Measurements from ENCODE around the gene NLRX1.
"Not testable (repeated sequence)": the region's sequence is repeated elsewhere in the genome, so short reads cannot be mapped to it uniquely, and the experiment has no call there.

Gene NLRX1, protein sequence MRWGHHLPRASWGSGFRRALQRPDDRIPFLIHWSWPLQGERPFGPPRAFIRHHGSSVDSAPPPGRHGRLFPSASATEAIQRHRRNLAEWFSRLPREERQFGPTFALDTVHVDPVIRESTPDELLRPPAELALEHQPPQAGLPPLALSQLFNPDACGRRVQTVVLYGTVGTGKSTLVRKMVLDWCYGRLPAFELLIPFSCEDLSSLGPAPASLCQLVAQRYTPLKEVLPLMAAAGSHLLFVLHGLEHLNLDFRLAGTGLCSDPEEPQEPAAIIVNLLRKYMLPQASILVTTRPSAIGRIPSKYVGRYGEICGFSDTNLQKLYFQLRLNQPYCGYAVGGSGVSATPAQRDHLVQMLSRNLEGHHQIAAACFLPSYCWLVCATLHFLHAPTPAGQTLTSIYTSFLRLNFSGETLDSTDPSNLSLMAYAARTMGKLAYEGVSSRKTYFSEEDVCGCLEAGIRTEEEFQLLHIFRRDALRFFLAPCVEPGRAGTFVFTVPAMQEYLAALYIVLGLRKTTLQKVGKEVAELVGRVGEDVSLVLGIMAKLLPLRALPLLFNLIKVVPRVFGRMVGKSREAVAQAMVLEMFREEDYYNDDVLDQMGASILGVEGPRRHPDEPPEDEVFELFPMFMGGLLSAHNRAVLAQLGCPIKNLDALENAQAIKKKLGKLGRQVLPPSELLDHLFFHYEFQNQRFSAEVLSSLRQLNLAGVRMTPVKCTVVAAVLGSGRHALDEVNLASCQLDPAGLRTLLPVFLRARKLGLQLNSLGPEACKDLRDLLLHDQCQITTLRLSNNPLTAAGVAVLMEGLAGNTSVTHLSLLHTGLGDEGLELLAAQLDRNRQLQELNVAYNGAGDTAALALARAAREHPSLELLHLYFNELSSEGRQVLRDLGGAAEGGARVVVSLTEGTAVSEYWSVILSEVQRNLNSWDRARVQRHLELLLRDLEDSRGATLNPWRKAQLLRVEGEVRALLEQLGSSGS

DNA sequence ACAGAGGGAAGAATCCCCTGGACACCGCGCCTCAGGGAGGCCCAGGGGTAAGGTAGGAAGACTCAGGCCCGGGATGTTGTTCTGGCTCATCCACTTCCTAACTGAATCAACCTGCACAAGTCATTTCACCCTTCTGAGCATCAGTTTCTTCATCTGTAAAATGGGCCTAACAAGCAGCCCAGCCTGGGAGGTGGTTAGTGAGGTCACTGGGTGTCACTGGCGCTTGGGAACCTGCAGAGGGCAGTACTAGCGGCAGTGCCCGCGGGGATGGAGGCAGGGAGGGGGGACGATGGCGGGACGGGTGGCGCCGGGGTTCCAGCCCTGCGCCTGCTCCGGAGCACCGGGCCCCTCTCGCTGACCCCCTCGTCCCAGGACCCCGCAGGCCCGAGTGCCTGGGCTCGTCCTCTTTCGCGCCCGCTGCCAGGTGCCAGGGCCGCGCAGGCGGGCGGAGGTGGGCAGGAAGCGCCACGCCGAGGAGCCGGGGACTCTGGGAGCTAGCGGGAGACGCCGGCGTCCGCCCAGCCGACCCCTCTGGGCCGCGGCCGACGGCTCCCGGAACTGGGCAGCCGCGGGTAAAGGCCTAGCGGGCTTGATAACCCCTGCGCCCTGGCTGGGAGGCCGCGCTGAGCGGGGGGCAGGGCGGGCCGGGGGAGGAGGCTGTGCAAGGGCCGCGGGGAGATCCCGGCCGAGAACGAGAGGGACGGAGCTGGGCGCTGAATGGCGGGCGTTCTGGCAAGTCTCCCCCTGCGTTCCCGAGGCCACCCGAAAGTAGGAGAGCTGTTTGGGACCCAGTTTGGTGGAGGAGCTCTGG, at the start of gene NLRX1:
Gene NLRX1 (plus strand): TSS at position 255 of the 811 bp plus-strand sequence. CDS start 2,679 bp downstream, outside the sequence.
- Histone ChIP-seq H3K36me3 (ENCODE audit: control insufficient read depth, insufficient read depth, low read length, severe bottlenecking) (no peaks in the 10 kb centered on the region), H3K9ac (ENCODE audit: low read length) (peak within 1 kb of the TSS; percentile 94), H3K27me3 (replicated peaks; ENCODE audit: control insufficient read depth, insufficient read depth, low read length) (peaks cover under 1% of the 10 kb centered on the region), H3K4me1 (ENCODE audit: control insufficient read depth, insufficient read depth, low read length) (peaks cover 6% of the 10 kb centered on the region), H3K9me3 (ENCODE audit: control insufficient read depth, low read length) (no peaks in the 10 kb centered on the region), H3K4me3 (ENCODE audit: low read length) (peak within 1 kb of the TSS; percentile 96)
- DNase-seq (ENCODE audit: low read depth) = peak; percentile 93

DNA sequence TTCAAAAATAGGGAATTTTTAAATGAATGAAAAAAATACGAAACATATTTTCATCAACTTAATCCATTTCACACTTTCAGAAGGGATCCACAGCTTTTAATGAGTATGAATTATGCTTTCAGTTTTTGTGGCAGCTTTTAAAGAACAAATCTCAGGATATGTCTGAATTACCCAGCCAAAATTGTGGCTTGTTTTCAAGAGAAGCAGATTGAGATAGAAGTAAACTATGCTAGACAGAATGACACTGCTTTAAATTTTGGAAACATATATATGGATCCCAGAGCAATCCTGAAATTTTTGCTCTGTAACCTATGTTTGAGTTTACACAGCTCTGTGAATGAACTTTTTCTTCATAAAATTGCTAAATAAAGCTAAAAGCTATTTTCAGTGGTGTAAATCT, 49.6 kb upstream of the NLRX1 start:
- no peaks in the 10 kb centered on the region for H3K9me3 ChIP-seq (ENCODE audit: control insufficient read depth, low read length)
- no peak for DNase-seq (ENCODE audit: low read depth)
- peaks cover 21% of the 10 kb centered on the region for H3K4me1 ChIP-seq (ENCODE audit: control insufficient read depth, insufficient read depth, low read length)
- peaks cover 21% of the 10 kb centered on the region for H3K36me3 ChIP-seq (ENCODE audit: control insufficient read depth, insufficient read depth, low read length, severe bottlenecking)
- no peak overlapping the region for H3K4me3 ChIP-seq (ENCODE audit: low read length)
- H3K27me3 ChIP-seq (replicated peaks; ENCODE audit: control insufficient read depth, insufficient read depth, low read length) = no peaks in the 10 kb centered on the region
- no peak overlapping the region for H3K9ac ChIP-seq (ENCODE audit: low read length)

DNA sequence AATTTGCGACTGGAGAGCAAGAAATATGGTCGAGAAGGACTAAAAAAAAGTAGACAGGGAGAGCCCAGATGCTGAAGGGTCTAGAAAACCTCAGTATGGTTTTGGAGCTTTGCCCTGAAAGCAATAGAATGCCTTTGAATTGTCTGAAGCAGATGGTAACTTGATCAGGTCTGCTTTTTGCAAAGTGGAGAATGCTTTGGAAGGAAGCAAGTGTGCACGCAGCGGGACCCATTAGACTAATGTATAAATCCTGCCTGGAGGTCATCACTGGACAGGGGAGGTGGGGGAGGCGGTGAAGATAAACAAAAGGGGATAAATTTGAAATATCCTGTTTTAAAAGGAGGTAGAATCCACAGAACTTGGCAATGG, 47.9 kb upstream of the NLRX1 start:
- peak overlapping the region; percentile 91 for H3K9ac ChIP-seq (ENCODE audit: low read length)
- DNase-seq (ENCODE audit: low read depth) = peak; percentile 66
- H3K27me3 ChIP-seq (replicated peaks; ENCODE audit: control insufficient read depth, insufficient read depth, low read length) = no peaks in the 10 kb centered on the region
- peak overlapping the region; percentile 96 for H3K4me3 ChIP-seq (ENCODE audit: low read length)
- peaks cover 14% of the 10 kb centered on the region for H3K36me3 ChIP-seq (ENCODE audit: control insufficient read depth, insufficient read depth, low read length, severe bottlenecking)
- H3K9me3 ChIP-seq (ENCODE audit: control insufficient read depth, low read length) = no peaks in the 10 kb centered on the region
- peaks cover 24% of the 10 kb centered on the region for H3K4me1 ChIP-seq (ENCODE audit: control insufficient read depth, insufficient read depth, low read length)

DNA sequence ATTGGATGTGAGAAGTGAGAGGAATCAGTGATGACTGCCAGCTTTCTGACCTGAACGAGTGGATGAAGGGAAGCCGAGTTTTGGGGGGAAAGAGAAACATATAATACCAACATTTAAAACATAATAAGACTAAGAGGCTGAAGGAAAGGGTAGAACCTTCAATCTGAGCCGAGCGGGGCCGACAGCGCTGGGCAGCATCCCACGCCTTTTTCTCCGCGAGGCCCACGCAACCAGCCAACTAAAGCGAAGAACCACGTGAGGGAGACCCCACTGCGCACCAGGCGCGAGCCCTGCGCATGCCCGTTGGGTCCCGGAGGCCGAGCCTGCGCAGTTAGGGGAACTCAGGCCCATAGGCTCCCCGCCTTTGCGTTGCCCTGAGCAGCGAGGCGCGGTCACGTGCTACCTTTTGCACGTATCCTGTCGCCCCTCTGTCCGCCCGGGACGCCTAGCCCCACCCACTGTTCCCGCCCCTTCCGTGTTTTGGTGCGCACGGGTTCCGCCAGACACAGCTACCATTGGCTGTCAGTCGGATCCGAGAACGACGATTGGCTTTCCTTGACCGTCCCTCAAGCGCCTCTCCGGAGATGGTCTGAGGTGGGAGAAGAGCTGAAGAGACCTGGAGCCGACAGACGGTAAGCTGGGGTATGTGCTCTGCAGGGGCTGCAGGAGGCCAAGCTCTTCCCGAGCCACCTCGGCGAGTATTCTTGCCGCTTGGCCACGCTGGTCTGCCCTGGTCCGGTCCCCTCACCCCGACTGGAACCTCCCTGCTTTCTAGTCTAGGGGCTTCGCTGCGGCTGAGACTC, 47.3 kb upstream of the NLRX1 start, which contains the start of gene HINFP:
Gene HINFP (plus strand): TSS at position 573 of the 803 bp plus-strand sequence. CDS start 5,365 bp downstream, outside the sequence.
- H3K36me3 ChIP-seq (ENCODE audit: control insufficient read depth, insufficient read depth, low read length, severe bottlenecking) = peaks cover 13% of the 10 kb centered on the region
- peak within 1 kb of the TSS; percentile 94 for H3K9ac ChIP-seq (ENCODE audit: low read length)
- peak; percentile 100 for DNase-seq (ENCODE audit: low read depth)
- no peaks in the 10 kb centered on the region for H3K27me3 ChIP-seq (replicated peaks; ENCODE audit: control insufficient read depth, insufficient read depth, low read length)
- peaks cover 24% of the 10 kb centered on the region for H3K4me1 ChIP-seq (ENCODE audit: control insufficient read depth, insufficient read depth, low read length)
- H3K4me3 ChIP-seq (ENCODE audit: low read length) = peak within 1 kb of the TSS; percentile 96
- no peaks in the 10 kb centered on the region for H3K9me3 ChIP-seq (ENCODE audit: control insufficient read depth, low read length)

DNA sequence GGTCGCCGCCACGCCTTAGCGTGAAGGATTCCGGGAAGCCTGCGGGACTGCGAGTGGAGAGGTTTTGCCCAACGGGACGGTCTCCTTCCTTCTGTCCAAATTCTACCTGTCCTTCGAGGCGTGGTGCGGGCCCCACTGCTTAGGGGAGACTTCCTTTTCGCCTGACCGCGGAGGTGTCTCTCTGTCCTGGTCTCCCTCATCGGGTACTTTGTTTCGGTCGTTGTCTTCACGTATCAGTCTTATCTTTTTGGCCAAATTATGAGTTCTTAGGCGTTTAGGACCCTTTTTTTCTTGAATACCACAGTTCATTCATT, 46.8 kb upstream of the NLRX1 start:
- Histone ChIP-seq H3K4me3 (ENCODE audit: low read length) (peak overlapping the region; percentile 96), H3K36me3 (ENCODE audit: control insufficient read depth, insufficient read depth, low read length, severe bottlenecking) (peaks cover 13% of the 10 kb centered on the region), H3K4me1 (ENCODE audit: control insufficient read depth, insufficient read depth, low read length) (peaks cover 27% of the 10 kb centered on the region), H3K9ac (ENCODE audit: low read length) (peak overlapping the region; percentile 94), H3K27me3 (replicated peaks; ENCODE audit: control insufficient read depth, insufficient read depth, low read length) (no peaks in the 10 kb centered on the region), H3K9me3 (ENCODE audit: control insufficient read depth, low read length) (no peaks in the 10 kb centered on the region)
- no peak for DNase-seq (ENCODE audit: low read depth)

DNA sequence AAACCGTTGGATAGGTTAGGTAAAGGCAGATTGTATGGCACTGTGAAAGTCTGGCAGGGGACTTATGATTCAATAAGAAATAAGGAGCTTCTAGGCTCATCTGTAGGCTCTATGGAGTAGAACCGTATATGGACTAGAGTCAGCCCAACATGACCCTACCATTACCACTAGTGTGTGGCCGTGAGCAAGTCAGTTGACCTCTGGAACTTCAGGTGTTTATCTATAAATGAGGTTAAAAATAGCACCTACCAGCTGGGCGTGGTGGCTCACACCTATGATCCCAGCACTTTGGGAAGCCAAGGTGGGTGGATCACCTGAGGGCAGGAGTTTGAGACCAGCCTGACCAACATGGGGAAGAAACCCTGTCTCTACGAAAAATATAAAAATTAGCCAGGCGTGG, 42.7 kb upstream of the NLRX1 start:
- Histone ChIP-seq H3K36me3 (ENCODE audit: control insufficient read depth, insufficient read depth, low read length, severe bottlenecking) (peaks cover 20% of the 10 kb centered on the region), H3K4me3 (ENCODE audit: low read length) (no peak overlapping the region), H3K9ac (ENCODE audit: low read length) (no peak overlapping the region), H3K27me3 (replicated peaks; ENCODE audit: control insufficient read depth, insufficient read depth, low read length) (no peaks in the 10 kb centered on the region), H3K4me1 (ENCODE audit: control insufficient read depth, insufficient read depth, low read length) (peaks cover 22% of the 10 kb centered on the region), H3K9me3 (ENCODE audit: control insufficient read depth, low read length) (no peaks in the 10 kb centered on the region)
- no peak for DNase-seq (ENCODE audit: low read depth)

DNA sequence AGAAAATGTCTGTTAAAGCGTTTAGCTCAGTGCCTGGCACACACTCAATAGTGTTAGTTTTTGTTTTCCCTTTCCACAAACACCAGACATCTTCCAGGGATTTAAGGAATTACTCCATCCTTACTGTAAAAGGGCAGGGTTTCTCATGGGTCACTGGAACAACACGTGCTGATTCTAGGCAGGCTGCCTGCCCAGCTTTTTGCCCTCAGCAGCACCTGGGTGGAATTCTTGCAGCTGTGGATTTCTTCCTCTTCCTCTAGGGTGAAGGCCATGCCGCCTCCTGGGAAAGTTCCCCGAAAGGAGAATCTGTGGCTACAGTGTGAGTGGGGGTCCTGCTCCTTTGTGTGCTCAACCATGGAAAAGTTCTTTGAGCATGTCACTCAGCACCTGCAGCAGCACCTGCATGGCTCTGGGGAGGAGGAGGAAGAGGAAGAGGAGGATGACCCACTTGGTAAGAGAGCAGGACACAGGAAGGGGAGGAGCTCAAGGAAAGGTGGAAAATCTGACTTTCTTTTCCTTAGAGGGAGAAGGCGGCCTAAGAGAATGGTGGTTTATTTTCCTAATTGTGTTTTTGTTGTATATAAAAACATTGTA, 41.8 kb upstream of the NLRX1 start:
- Histone ChIP-seq H3K9me3 (ENCODE audit: control insufficient read depth, low read length) (no peaks in the 10 kb centered on the region), H3K36me3 (ENCODE audit: control insufficient read depth, insufficient read depth, low read length, severe bottlenecking) (peaks cover 30% of the 10 kb centered on the region), H3K27me3 (replicated peaks; ENCODE audit: control insufficient read depth, insufficient read depth, low read length) (no peaks in the 10 kb centered on the region), H3K9ac (ENCODE audit: low read length) (no peak overlapping the region), H3K4me1 (ENCODE audit: control insufficient read depth, insufficient read depth, low read length) (peaks cover 21% of the 10 kb centered on the region), H3K4me3 (ENCODE audit: low read length) (no peak overlapping the region)
- no peak for DNase-seq (ENCODE audit: low read depth)

DNA sequence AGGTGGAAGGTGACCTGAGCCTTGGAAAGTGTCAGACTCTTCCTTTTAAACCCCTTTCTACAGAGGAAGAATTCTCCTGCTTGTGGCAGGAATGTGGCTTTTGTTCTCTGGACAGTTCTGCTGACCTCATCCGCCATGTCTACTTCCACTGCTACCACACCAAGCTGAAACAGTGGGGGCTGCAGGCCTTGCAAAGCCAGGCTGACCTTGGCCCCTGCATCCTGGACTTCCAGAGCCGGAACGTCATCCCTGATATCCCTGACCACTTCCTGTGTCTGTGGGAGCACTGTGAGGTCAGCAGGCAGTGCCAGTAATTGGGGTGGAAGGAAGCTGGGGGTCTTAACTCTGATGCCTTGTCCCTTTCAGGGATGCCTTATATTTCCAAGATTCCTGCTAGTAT, 37.9 kb upstream of the NLRX1 start:
- peaks cover 49% of the 10 kb centered on the region for H3K36me3 ChIP-seq (ENCODE audit: control insufficient read depth, insufficient read depth, low read length, severe bottlenecking)
- H3K4me1 ChIP-seq (ENCODE audit: control insufficient read depth, insufficient read depth, low read length) = peaks cover 3% of the 10 kb centered on the region
- no peak for DNase-seq (ENCODE audit: low read depth)
- H3K27me3 ChIP-seq (replicated peaks; ENCODE audit: control insufficient read depth, insufficient read depth, low read length) = no peaks in the 10 kb centered on the region
- no peaks in the 10 kb centered on the region for H3K9me3 ChIP-seq (ENCODE audit: control insufficient read depth, low read length)
- no peak overlapping the region for H3K4me3 ChIP-seq (ENCODE audit: low read length)
- H3K9ac ChIP-seq (ENCODE audit: low read length) = no peak overlapping the region

DNA sequence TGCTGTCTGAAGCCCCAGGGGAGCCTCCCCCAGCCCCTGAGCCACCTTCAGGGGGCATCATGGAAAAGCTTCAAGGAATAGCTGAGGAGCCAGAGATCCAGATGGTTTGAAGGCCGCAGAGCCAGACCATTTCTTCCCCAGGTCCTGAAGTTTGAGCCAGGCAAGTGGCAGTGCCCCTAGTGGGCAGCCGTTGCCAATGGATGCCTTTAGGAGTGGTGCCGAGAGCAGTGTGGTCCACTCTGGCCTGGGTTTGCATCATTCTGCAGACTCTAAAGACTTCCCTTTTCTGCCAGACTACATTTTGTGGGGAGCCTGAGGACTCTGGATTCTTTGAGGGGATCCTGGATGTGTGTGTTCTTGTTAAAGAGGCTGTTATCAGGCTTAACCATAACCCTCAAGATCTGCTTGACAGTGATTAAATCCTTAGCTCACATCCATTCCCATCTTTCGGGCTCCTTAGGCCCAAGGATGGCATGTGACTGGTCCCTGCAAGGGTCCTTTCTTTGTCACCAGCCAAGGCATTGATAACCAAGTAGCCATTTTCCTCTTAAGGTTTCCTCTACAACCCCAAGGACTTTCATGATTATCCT, 34.0 kb upstream of the NLRX1 start:
- peak; percentile 19 for DNase-seq (ENCODE audit: low read depth)
- Histone ChIP-seq H3K4me3 (ENCODE audit: low read length) (no peak overlapping the region), H3K27me3 (replicated peaks; ENCODE audit: control insufficient read depth, insufficient read depth, low read length) (no peaks in the 10 kb centered on the region), H3K4me1 (ENCODE audit: control insufficient read depth, insufficient read depth, low read length) (no peaks in the 10 kb centered on the region), H3K36me3 (ENCODE audit: control insufficient read depth, insufficient read depth, low read length, severe bottlenecking) (peaks cover 49% of the 10 kb centered on the region), H3K9ac (ENCODE audit: low read length) (no peak overlapping the region), H3K9me3 (ENCODE audit: control insufficient read depth, low read length) (no peaks in the 10 kb centered on the region)

DNA sequence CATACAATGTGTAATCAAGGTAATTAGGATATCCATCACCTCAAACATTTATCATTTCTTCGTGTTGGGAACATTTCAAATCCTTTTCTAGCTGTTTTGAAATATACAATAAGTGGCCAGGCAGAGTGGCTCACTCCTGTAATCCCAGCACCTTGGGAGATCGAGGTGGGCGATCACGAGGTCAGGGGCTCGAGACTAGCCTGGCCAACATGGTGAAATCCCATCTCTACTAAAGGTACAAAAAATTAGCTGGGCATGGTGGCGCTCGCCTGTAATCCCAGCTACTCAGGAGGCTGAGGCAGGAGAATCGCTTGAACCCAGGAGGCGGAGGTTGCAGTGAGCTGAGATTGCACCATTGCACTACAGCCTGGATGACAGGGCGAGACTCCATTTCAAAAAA, 29.2 kb upstream of the NLRX1 start:
- H3K9me3 ChIP-seq (ENCODE audit: control insufficient read depth, low read length); DNase-seq (ENCODE audit: low read depth); H3K4me1 ChIP-seq (ENCODE audit: control insufficient read depth, insufficient read depth, low read length); H3K9ac ChIP-seq (ENCODE audit: low read length); H3K27me3 ChIP-seq (replicated peaks; ENCODE audit: control insufficient read depth, insufficient read depth, low read length); H3K4me3 ChIP-seq (ENCODE audit: low read length); H3K36me3 ChIP-seq (ENCODE audit: control insufficient read depth, insufficient read depth, low read length, severe bottlenecking): not testable (repeated sequence)

Measured in adipocyte (in vitro differentiated cells).